GM12873 (cell line): ENCODE measurements around the gene AK8.

Experiments used
- CTCF ChIP-seq: IDR thresholded peaks from 2 replicates; pipeline ENCODE4 v1.5.1; 2012; ENCODE audit warnings: low read depth, mild to moderate bottlenecking, moderate library complexity, low read length, control low read depth; ENCODE audit not compliant: insufficient read depth; ENCODE audit errors: missing control alignments

The AK8 gene

DNA sequence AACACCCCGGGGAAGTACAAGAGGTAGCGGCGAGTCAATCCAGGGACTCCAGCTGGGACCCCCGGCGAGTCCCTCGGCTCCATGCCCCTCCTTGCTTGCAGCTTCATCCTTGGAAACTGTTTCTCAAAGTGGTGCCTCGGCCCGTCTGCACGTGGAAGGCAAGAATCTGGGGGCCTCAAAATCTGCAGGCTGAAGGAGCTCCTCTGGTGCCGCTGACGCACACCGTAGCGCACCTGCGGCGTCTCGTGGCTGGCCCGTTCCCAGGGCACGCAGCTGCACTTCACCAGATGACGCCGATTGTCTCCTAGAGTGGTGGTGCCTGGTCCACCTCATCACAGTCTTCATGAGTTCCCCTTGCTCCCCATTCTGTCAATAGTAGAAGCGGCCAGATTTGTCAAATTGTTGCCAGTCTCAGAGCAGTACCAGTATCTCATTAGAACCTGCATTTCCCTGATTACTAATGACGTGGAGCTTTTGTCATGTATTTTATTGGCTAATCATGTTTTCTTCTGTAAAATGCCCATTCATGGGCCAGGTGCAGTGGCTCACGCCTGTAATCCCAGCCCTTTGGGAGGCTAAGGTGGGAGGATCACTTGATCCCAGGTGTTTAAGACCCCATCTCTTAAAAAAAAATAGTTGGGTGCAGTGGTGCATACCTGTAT, 169.2 kb downstream of the AK8 start:
- TF ChIP-seq CTCF: no peak

DNA sequence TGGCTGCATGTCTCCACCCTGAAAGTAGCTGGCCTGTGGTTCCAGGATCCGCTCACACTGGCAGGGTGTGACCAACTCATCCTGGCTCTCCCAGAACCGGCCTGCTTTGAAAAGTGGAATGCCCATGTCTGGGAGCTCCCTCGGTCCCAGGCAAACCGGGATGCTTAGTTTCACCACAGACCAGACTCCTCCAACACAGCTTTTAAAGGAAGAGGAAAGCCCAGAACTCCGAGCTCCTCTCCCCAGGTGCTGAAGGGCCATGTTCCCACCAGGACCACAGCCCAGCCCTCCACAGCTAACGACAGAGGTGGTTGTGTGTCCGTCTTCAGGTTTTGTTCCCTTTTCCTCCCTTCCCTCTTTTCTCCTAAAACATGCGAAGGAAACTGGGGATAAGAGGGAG, 169.8 kb downstream of the AK8 start:
- no peak for TF ChIP-seq CTCF

DNA sequence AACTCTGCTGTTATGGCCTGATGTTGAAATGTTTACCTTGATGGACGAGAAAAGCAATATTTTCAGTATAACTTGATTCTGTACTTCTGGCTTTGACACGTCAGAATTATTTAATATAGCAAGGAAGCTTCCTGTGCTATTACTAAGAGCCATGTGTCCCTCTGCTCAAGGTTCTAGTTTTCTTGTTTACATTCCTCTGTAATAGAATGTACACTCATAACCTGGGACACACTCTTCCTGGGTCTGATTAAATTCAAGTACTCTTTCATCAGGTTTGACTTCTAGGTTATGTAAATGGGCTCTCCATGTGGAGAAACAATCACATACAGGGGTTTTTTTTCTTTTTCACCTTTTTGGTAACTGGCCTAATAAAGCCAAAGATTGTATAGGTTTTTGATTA, 174.7 kb downstream of the AK8 start:
- TF ChIP-seq CTCF: no peak

DNA sequence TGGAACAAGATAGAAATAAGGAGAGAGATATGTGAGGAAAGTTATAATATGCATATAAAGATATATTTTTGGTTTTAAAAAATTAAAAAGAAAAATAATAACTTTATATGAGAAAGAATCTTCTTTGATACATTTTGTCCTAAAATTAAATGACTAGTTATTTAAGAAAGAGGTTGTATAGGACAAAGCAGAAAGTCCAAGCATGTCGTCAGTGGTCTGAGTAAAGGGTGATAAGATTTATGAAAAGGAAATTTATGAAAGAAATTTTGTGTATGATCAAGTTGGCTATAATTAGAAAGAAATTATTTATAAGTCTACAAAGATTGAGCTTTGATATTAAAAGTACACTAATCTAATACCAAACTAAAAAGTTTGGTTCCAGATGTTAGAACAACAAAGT, 175.8 kb downstream of the AK8 start:
- no peak for TF ChIP-seq CTCF

GRCh38 chr9:132699956-132700355, 178.1 kb downstream of the AK8 start:
- no peak for TF ChIP-seq CTCF

DNA sequence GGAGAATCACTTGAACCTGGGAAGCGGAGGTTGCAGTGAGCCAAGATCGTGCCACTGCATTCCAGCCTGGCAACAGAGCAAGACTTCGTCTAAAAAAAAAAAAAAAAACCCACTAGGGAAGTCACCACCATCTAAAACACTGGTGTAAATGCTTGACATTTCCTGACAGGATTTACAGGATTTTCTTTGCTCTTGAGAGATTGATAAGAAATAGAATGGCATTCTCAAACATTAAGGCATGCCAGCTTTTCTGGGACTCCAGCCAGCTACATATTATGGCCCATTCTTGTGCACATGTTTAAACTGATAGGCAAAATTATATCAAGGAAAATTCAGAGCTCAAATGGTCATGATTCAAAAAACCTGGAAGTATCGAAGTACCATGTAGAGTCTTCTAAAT, 179.1 kb downstream of the AK8 start:
- no peak for TF ChIP-seq CTCF

DNA sequence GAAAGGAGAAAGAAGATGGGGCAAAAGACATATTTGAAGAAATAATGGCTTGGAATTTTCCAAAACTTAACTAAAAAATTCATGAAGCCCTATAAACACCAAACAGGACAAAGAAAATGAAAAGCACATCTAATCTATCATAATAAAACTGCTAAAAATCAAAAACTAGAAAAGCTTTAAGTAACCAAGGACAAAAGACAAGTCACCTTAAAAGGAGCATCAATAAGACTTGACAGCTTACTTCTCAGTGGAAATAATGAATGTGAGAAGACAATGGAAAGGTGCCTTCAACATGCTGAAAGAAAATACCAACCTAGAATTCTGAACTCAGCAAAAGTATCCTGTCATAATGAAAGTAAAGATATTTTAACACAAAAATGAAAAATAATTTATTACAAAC, 180.9 kb downstream of the AK8 start:
- no peak for TF ChIP-seq CTCF
